BE2C (cell line): ENCODE data around the gene ZBTB9.

Experiments used
- DNase-seq: peaks from one replicate; pipeline ENCODE4 v3.0.0-alpha.2; 2020
- H3K27me3 ChIP-seq: fragments of 250-450 bp; sonication (Bioruptor Pico); 2 replicates; pipeline ENCODE4 v1.5.1; 2020; ENCODE audit warnings: mild to moderate bottlenecking
- H3K36me3 ChIP-seq: fragments of 250-450 bp; sonication (Bioruptor Pico); 2 replicates; pipeline ENCODE4 v1.5.1; 2020; ENCODE audit warnings: mild to moderate bottlenecking
- H3K4me1 ChIP-seq: fragments of 250-450 bp; sonication (Bioruptor Pico); 2 replicates; pipeline ENCODE4 v1.5.1; 2020
- H3K4me3 ChIP-seq: 2 replicates; pipeline ENCODE4 v1.5.1; 2011; ENCODE audit warnings: low read depth, low read length
- H3K9me3 ChIP-seq: fragments of 250-450 bp; sonication (Bioruptor Pico); 2 replicates; pipeline ENCODE4 v1.5.1; 2020
- CTCF ChIP-seq: IDR thresholded peaks from 2 replicates; pipeline ENCODE4 v1.5.1; 2012; ENCODE audit warnings: mild to moderate bottlenecking, low read depth, low read length

Gene ZBTB9

GRCh38 chr6:33504486-33504885, 50.1 kb downstream of the ZBTB9 start:
- no peaks in the 10 kb centered on the region for H3K27me3 ChIP-seq
- DNase-seq: no peak
- H3K9me3 ChIP-seq: peaks cover 3% of the 10 kb centered on the region; the same call in 1 of the 2 replicates
- no peak overlapping the region for H3K4me3 ChIP-seq
- H3K4me1 ChIP-seq: no peaks in the 10 kb centered on the region
- TF ChIP-seq CTCF: no peak
- no peaks in the 10 kb centered on the region for H3K36me3 ChIP-seq

DNA sequence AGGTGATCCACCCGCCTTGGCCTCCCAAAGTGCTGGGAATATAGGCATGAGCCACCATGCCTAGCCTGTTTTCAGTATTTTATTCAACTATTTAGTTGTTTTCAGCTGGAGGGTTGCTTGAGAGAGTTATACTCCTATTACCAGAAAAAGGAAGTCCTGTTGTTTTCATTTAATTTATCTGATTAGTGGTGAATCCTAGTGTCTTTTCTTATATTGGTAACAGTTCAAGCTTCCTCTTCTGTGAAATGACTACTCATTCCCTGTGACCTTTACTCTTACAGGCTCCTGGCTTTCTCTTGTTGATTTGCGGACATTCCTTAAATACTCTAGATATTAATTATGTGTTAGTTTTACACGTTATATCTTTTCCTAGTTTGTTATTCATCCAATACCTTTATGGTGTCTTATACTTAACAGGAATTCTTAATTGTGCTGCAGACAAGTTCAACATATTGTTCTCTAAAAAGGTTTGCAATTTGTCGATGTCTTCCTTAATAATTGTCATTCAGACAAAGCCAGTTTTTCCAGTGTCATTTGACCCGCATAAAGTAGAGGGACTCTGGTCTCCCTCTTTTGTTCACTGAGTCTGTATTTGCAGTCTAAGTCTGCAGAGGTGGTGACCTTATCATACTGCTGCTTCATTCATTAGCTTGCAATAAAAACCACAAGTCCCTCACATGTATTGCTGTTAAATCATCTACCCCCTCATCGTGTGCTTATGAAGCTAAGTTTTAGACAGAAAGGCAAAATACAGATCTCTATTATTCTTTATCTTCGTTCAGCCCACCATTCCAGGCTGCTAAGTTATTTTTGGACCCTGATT, 51.4 kb downstream of the ZBTB9 start:
- no peaks in the 10 kb centered on the region for H3K27me3 ChIP-seq

More for the DNA sequence above, 51.4 kb downstream of the ZBTB9 start:
- Histone ChIP-seq H3K4me3 (no peak overlapping the region), H3K4me1 (no peaks in the 10 kb centered on the region), H3K36me3 (no peaks in the 10 kb centered on the region), H3K9me3 (peaks cover 3% of the 10 kb centered on the region; the same call in 1 of the 2 replicates)
- DNase-seq: no peak
- TF ChIP-seq CTCF: no peak
